PC-9 (cell line): ENCODE data around the gene CLDN9. TPM values are rescaled to one million over a fixed set of nuclear protein-coding genes. Genes with fewer than 3 reads are reported as not detected.
A peak's percentile ranks its signal among the peaks of the same experiment; 100 is the strongest.

Experiments
- BruUV-seq: library from RNA; stranded (reverse); fragments of 400-500 nt; replicated peaks from 2 replicates; lab custom pipeline; 2021; lab: Mats Ljungman, UMichigan
- CTCF ChIA-PET: fragments of 300-600 bp; sonication (Branson Sonifier 250); formaldehyde crosslinking; loops from one replicate; lab custom pipeline; 2022; ENCODE audit warnings: antibody characterized with exemption; lab: Charles Lee
- POLR2A ChIA-PET: fragments of 300-600 bp; sonication (Branson Sonifier 250); formaldehyde crosslinking; loops from one replicate; lab custom pipeline; 2022; ENCODE audit warnings: antibody characterized with exemption; ENCODE audit not compliant: unreplicated experiment; lab: Charles Lee
- DNase-seq, 2 experiments: peaks; one replicate each; pipeline versions ENCODE4 v3.0.0 to v3.0.0-alpha.2; 2015 to 2022; ENCODE audit warnings: mixed read lengths in 1 of 2
- H2AFZ ChIP-seq: fragments of 200-600 bp; sonication (generic); 2 replicates; pipeline ENCODE4 v1.8.1; 2017; ENCODE audit warnings: antibody characterized with exemption
- H3F3A ChIP-seq: fragments of 200-600 bp; sonication (generic); 2 replicates; pipeline ENCODE4 v1.8.1; 2017; ENCODE audit warnings: antibody characterized with exemption, mild to moderate bottlenecking, low read depth; ENCODE audit not compliant: insufficient read depth
- H3K27ac ChIP-seq: fragments of 200-600 bp; sonication (generic); 2 replicates; pipeline ENCODE4 v1.6.1; 2016; ENCODE audit warnings: mixed run types
- H3K27me3 ChIP-seq: fragments of 200-600 bp; sonication (generic); 2 replicates; pipeline ENCODE4 v1.6.1; 2016; ENCODE audit warnings: low read depth, mixed run types; ENCODE audit not compliant: insufficient read depth
- H3K36me3 ChIP-seq: fragments of 200-600 bp; sonication (generic); 2 replicates; pipeline ENCODE4 v1.6.1; 2016; ENCODE audit warnings: low read depth, mixed run types
- H3K4me1 ChIP-seq: fragments of 200-600 bp; sonication (generic); replicated peaks from 2 replicates; pipeline ENCODE4 v1.6.1; 2016; ENCODE audit warnings: mixed run types; ENCODE audit not compliant: insufficient read depth
- H3K4me2 ChIP-seq: fragments of 200-600 bp; sonication (generic); 2 replicates; pipeline ENCODE4 v1.6.1; 2017; ENCODE audit warnings: mixed run types
- H3K4me3 ChIP-seq: fragments of 200-600 bp; sonication (generic); 2 replicates; pipeline ENCODE4 v1.6.1; 2016; ENCODE audit warnings: mixed run types
- H3K79me2 ChIP-seq: fragments of 200-600 bp; sonication (generic); 2 replicates; pipeline ENCODE4 v1.6.1; 2017; ENCODE audit warnings: low read depth, mixed run types
- H3K9me2 ChIP-seq: fragments of 200-600 bp; sonication (generic); 2 replicates; pipeline ENCODE4 v1.8.1; 2017; ENCODE audit warnings: mild to moderate bottlenecking; ENCODE audit not compliant: insufficient read depth
- H3K9me3 ChIP-seq: fragments of 200-600 bp; sonication (generic); 2 replicates; pipeline ENCODE4 v1.8.1; 2016; ENCODE audit warnings: low read depth; ENCODE audit not compliant: insufficient read depth
- H4K20me1 ChIP-seq: fragments of 200-600 bp; sonication (generic); 2 replicates; pipeline ENCODE4 v1.8.1; 2017; ENCODE audit not compliant: insufficient read depth
- CTCF ChIP-seq: fragments of 200-600 bp; sonication (generic); conservative IDR thresholded peaks from 2 replicates; pipeline ENCODE4 v1.6.1; 2017; ENCODE audit warnings: mixed run types, antibody characterized with exemption, mild to moderate bottlenecking, moderate library complexity
- EZH2 ChIP-seq: fragments of 200-600 bp; sonication (generic); IDR thresholded peaks from 2 replicates; pipeline ENCODE4 v1.8.0; 2017; ENCODE audit warnings: antibody characterized with exemption, low read depth
- intact Hi-C: fragments of 100-400 bp; cut with micrococcal nuclease; formaldehyde crosslinking; loops from one replicate; pipeline ENCODE4 v1.10.0; 2022; ENCODE audit not compliant: unreplicated experiment
- total RNA-seq: library from RNA; stranded (reverse); gene quantifications from 2 replicates; pipeline ENCODE4 v1.2.3, GENCODE V29; 2021

The CLDN9 gene
- total RNA-seq, 1 experiment from 2014 or later = 16.4 TPM

- TSS peak; percentile 30 for BruUV-seq
- POLR2A ChIA-PET = no interaction called here
- Histone ChIP-seq H3K9me2 (no peaks in the 10 kb centered on the region), H2AFZ (peak overlapping the region; percentile 80), H3K4me1 (peaks cover 22% of the 10 kb centered on the region), H3K4me3 (peak overlapping the region; percentile 80), H3K27ac (no peak overlapping the region), H3F3A (peaks cover 21% of the 10 kb centered on the region; the same call in 1 of the 2 replicates), H3K9me3 (no peaks in the 10 kb centered on the region), H3K27me3 (no peaks in the 10 kb centered on the region), H3K36me3 (no peaks in the 10 kb centered on the region), H3K79me2 (peaks cover 10% of the 10 kb centered on the region), H3K4me2 (peak overlapping the region; percentile 86), H4K20me1 (no peaks in the 10 kb centered on the region; the same call in 1 of the 2 replicates)
- CTCF ChIA-PET = no interaction called here
- peak in 1 of 2 experiments; percentile 62 for DNase-seq
- no peak for TF ChIP-seq EZH2
- no peak for TF ChIP-seq CTCF
- intact Hi-C loops = loop anchor here (2.0 kb wide), 1 partner anchor 43 kb away; the partner anchor contains the start of gene HCFC1R1
These were observed 33.0 kb upstream of the CLDN9 start for GRCh38 chr16:2979669-2980226.

GRCh38 chr16:2980227-2981176 is 32.2 kb upstream of the CLDN9 start, which contains the start of gene PKMYT1:
TSS of gene PKMYT1 (minus strand) at chr16:2980446. CDS start at chr16:2979657, 789 bp downstream.
- TF ChIP-seq CTCF (no peak), EZH2 (no peak)
- Histone ChIP-seq H3K27me3 (no peaks in the 10 kb centered on the region), H3K79me2 (peaks cover 10% of the 10 kb centered on the region), H4K20me1 (no peaks in the 10 kb centered on the region; the same call in 1 of the 2 replicates), H3K4me1 (peaks cover 22% of the 10 kb centered on the region), H2AFZ (peak within 1 kb of the TSS; percentile 98), H3K27ac (peak within 1 kb of the TSS; percentile 36; the same call in 1 of the 2 replicates), H3K4me2 (peak within 1 kb of the TSS; percentile 86), H3K9me3 (no peaks in the 10 kb centered on the region), H3K4me3 (peak within 1 kb of the TSS; percentile 80), H3F3A (peaks cover 28% of the 10 kb centered on the region; the same call in 1 of the 2 replicates), H3K9me2 (no peaks in the 10 kb centered on the region), H3K36me3 (no peaks in the 10 kb centered on the region)
- POLR2A ChIA-PET = interaction anchor here (0.6 to 1.0 kb wide), 3 partner anchors 8 to 101 kb away, joined by 3 to 7 read pairs (median 5); no protein-coding TSS in a partner anchor
- DNase-seq = peak; percentile 63 to 98
- CTCF ChIA-PET = interaction anchor here (0.6 kb wide), 1 partner anchor 44 kb away, joined by 9 read pairs; no protein-coding TSS in a partner anchor
- BruUV-seq = TSS peak; percentile 75
- intact Hi-C loops = loop anchor here (2.0 kb wide), 1 partner anchor 42 kb away; the partner anchor contains the start of gene HCFC1R1
